HepG2 (cell line): ENCODE measurements around the gene ABCC5. TPM values are rescaled to one million over a fixed set of nuclear protein-coding genes. Genes with fewer than 3 reads are reported as not detected.
A peak's percentile ranks its signal among the peaks of the same experiment; 100 is the strongest.

Experiments used
- BRCA1 ChIP-seq: sonication (generic); formaldehyde crosslinking; IDR thresholded peaks from 2 replicates; pipeline ENCODE4 v1.4.0; 2020; ENCODE audit warnings: missing genetic modification reagents
- CENPX ChIP-seq: sonication (generic); formaldehyde crosslinking; IDR thresholded peaks from 2 replicates; pipeline ENCODE4 v1.9.0; 2021; ENCODE audit warnings: mild to moderate bottlenecking, missing genetic modification reagents, moderate library complexity
- CHD4 ChIP-seq: fragments of 200-600 bp; sonication (generic); IDR thresholded peaks from 2 replicates; pipeline ENCODE4 v1.7.0; 2017; ENCODE audit warnings: mild to moderate bottlenecking, low read length, borderline replicate concordance
- HNF4G ChIP-seq, 2 experiments: sonication (generic) in 1 of 2; formaldehyde crosslinking in 1 of 2; IDR thresholded peaks; 2 replicates each; pipeline versions ENCODE4 v1.4.0 to v1.6.1; 2011 to 2020; ENCODE audit warnings: borderline replicate concordance in 2 of 2, low read depth in 2 of 2, mild to moderate bottlenecking in 2 of 2, low read length in 1 of 2, missing genetic modification reagents in 1 of 2, moderate library complexity in 1 of 2
- KDM1A ChIP-seq: IDR thresholded peaks from 2 replicates; pipeline ENCODE4 v1.6.1; 2016; ENCODE audit warnings: missing compliant biosample characterization
- NFE2L2 ChIP-seq: fragments of 150-350 bp; IDR thresholded peaks from 2 replicates; pipeline ENCODE4 v1.6.1; 2014; ENCODE audit warnings: low read length
- RAD21 ChIP-seq: fragments of 450-650 bp; formaldehyde crosslinking; IDR thresholded peaks from 2 replicates; pipeline ENCODE4 v1.5.0; 2020; ENCODE audit warnings: mild to moderate bottlenecking
- TBL1XR1 ChIP-seq: fragments of 150-350 bp; IDR thresholded peaks from 2 replicates; pipeline ENCODE4 v1.6.1; 2014; ENCODE audit warnings: borderline replicate concordance, low read length; ENCODE audit not compliant: partially characterized antibody
- ZNF879 ChIP-seq: sonication (generic); formaldehyde crosslinking; IDR thresholded peaks from 2 replicates; pipeline ENCODE4 v1.8.1; 2023; ENCODE audit warnings: missing genetic modification reagents
- polyA plus RNA-seq, 8 experiments: library from polyadenylated mRNA; depleted of rRNA in 3 of 8; stranded (reverse) in 7 of 8; unstranded in 1 of 8; fragments of >200 nt; fragmentation: Illumina TruSeq in 4 of 8; extraction: Trizol in 4 of 8; gene quantifications; 2 replicates each; pipeline versions ENCODE4 v1.2.1 to v1.2.3, GENCODE V29; 2011 to 2016; ENCODE audit warnings: low read depth in 4 of 8, missing spikeins in 1 of 8, mixed read lengths in 1 of 8; ENCODE audit not compliant: insufficient read depth in 1 of 8
- total RNA-seq, 5 experiments: library from RNA; depleted of rRNA; stranded (reverse); fragments of >200 nt; fragmentation: Illumina TruSeq; extraction: Trizol; gene quantifications; 2 replicates each; pipeline ENCODE4 v1.2.3, GENCODE V29; 2016; ENCODE audit warnings: low read depth in 1 of 5
- TF ChIP-seq, protein P1 (sequence below): IDR thresholded peaks from 2 replicates; pipeline ENCODE4 v1.4.0; 2020; ENCODE audit warnings: mild to moderate bottlenecking, missing genetic modification reagents
- TF ChIP-seq, protein P2 (sequence below): sonication (generic); formaldehyde crosslinking; IDR thresholded peaks from 2 replicates; pipeline ENCODE4 v1.5.0; 2020; ENCODE audit warnings: mild to moderate bottlenecking, missing genetic modification reagents, moderate library complexity
- TF ChIP-seq, protein P3 (sequence below): sonication (generic); formaldehyde crosslinking; IDR thresholded peaks from 2 replicates; pipeline ENCODE4 v1.4.0; 2020; ENCODE audit warnings: mild to moderate bottlenecking, low read depth, missing genetic modification reagents

ABCC5 gene
- total and polyA plus RNA-seq, 2 of the 13 experiments (the other 11 are each of a cell fraction or from before 2014, with no cell fraction given): 12.5 to 12.7 TPM

DNA sequence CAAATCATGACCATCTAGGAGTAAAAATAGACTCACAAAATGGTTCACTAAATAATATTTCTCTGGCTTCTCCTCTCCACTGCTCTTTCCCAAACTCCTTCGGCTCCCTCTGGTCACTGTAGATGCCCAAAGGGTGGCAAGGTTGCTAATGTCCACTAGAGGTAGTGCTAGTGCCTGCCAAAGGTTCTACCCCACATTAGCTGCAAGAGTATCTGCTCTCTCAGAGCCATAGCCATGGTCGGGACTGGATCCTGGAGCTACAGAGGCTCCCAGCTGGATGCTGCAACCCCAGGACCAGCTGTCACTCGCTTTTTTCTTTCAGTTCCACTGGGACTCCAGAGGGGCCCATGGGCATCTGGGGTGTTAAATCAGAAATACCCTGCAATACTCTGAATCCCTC is 22.3 kb upstream of the ABCC5 start (continued):
- TF ChIP-seq, protein P1, sequence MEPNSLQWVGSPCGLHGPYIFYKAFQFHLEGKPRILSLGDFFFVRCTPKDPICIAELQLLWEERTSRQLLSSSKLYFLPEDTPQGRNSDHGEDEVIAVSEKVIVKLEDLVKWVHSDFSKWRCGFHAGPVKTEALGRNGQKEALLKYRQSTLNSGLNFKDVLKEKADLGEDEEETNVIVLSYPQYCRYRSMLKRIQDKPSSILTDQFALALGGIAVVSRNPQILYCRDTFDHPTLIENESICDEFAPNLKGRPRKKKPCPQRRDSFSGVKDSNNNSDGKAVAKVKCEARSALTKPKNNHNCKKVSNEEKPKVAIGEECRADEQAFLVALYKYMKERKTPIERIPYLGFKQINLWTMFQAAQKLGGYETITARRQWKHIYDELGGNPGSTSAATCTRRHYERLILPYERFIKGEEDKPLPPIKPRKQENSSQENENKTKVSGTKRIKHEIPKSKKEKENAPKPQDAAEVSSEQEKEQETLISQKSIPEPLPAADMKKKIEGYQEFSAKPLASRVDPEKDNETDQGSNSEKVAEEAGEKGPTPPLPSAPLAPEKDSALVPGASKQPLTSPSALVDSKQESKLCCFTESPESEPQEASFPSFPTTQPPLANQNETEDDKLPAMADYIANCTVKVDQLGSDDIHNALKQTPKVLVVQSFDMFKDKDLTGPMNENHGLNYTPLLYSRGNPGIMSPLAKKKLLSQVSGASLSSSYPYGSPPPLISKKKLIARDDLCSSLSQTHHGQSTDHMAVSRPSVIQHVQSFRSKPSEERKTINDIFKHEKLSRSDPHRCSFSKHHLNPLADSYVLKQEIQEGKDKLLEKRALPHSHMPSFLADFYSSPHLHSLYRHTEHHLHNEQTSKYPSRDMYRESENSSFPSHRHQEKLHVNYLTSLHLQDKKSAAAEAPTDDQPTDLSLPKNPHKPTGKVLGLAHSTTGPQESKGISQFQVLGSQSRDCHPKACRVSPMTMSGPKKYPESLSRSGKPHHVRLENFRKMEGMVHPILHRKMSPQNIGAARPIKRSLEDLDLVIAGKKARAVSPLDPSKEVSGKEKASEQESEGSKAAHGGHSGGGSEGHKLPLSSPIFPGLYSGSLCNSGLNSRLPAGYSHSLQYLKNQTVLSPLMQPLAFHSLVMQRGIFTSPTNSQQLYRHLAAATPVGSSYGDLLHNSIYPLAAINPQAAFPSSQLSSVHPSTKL: no peak
- no peak for TF ChIP-seq NFE2L2
- TF ChIP-seq ZNF879: no peak
- no peak for TF ChIP-seq CHD4
- TF ChIP-seq, protein P2, sequence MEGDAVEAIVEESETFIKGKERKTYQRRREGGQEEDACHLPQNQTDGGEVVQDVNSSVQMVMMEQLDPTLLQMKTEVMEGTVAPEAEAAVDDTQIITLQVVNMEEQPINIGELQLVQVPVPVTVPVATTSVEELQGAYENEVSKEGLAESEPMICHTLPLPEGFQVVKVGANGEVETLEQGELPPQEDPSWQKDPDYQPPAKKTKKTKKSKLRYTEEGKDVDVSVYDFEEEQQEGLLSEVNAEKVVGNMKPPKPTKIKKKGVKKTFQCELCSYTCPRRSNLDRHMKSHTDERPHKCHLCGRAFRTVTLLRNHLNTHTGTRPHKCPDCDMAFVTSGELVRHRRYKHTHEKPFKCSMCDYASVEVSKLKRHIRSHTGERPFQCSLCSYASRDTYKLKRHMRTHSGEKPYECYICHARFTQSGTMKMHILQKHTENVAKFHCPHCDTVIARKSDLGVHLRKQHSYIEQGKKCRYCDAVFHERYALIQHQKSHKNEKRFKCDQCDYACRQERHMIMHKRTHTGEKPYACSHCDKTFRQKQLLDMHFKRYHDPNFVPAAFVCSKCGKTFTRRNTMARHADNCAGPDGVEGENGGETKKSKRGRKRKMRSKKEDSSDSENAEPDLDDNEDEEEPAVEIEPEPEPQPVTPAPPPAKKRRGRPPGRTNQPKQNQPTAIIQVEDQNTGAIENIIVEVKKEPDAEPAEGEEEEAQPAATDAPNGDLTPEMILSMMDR: peak; percentile 69
- no peak for TF ChIP-seq CENPX (CRISPR knock-in tag)
- TF ChIP-seq RAD21 (CRISPR knock-in tag): peak; percentile 53
- no peak for TF ChIP-seq TBL1XR1
- TF ChIP-seq BRCA1 (CRISPR knock-in tag): no peak
- TF ChIP-seq, protein P3, sequence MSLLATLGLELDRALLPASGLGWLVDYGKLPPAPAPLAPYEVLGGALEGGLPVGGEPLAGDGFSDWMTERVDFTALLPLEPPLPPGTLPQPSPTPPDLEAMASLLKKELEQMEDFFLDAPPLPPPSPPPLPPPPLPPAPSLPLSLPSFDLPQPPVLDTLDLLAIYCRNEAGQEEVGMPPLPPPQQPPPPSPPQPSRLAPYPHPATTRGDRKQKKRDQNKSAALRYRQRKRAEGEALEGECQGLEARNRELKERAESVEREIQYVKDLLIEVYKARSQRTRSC: no peak
- no peak for TF ChIP-seq HNF4G (IDR thresholded peaks at IDR 0.05; ENCODE audit: borderline replicate concordance, low read depth, low read length)
- TF ChIP-seq HNF4G (CRISPR knock-in tag; IDR thresholded peaks at IDR 0.05; ENCODE audit: borderline replicate concordance, low read depth): no peak
- no peak for TF ChIP-seq KDM1A (CRISPR knock-in tag)
